Mucosa of descending colon (tissue), 3 donors: Measurements from ENCODE around the gene EPS8L3. TPM values are rescaled to one million over a fixed set of nuclear protein-coding genes. Genes with fewer than 3 reads are reported as not detected.

Experiments used
- ATAC-seq: fragments of 200-7000 bp; cut with Tn5 transposase; one replicate; pipeline ENCODE4 v1.9.1; 2020; ENCODE audit warnings: mild to moderate bottlenecking, moderate library complexity
- DNase-seq, 3 donors: peaks; one replicate each; pipeline ENCODE4 v3.0.0-alpha.2; 2020
- H3K36me3 ChIP-seq: fragments of 200-600 bp; one replicate; pipeline ENCODE4 v1.8.0; 2021; ENCODE audit warnings: low read depth, mild to moderate bottlenecking
- H3K4me1 ChIP-seq: fragments of 200-600 bp; one replicate; pipeline ENCODE4 v1.8.0; 2021; ENCODE audit warnings: low read depth, mild to moderate bottlenecking
- H3K4me3 ChIP-seq: fragments of 200-600 bp; one replicate; pipeline ENCODE4 v1.8.0; 2021; ENCODE audit warnings: mild to moderate bottlenecking
- H3K9me3 ChIP-seq: fragments of 200-600 bp; one replicate; pipeline ENCODE4 v1.8.0; 2021; ENCODE audit warnings: mild to moderate bottlenecking
- CTCF ChIP-seq: fragments of 200-600 bp; IDR thresholded peaks from one replicate; pipeline ENCODE4 v1.8.0; 2022; ENCODE audit warnings: antibody characterized with exemption, mild to moderate bottlenecking
- intact Hi-C, 2 donors: fragments of 100-400 bp; cut with DNase I in 1 of 2; cut with micrococcal nuclease in 1 of 2; formaldehyde crosslinking; loops; one replicate each; pipeline versions ENCODE4 v1.11.0 to v1.11.1; 2022; cut with DNase I, micrococcal nuclease
- total RNA-seq, 3 donors: library from RNA; stranded (reverse); fragmentation: NEBNext Ultra II Directional in 2 of 3; extraction: Animal tissue kit (Norgen Biotek cat#: 25700) in 2 of 3; gene quantifications; one replicate each; pipeline versions ENCODE4 v1.2.1 to v1.2.4, GENCODE V29; 2021 to 2023
- donor health status: DM: no; HTN: no; CAD: no; lungs with moderate emphysema.
- donor health status: DM: no; HTN: no; CAD: no.
- donor health status: DM: no; HTN: yes; CAD: no.

EPS8L3 gene
- total RNA-seq, 3 donors from 2014 or later = 211 to 539 (median 356) TPM

GRCh38 chr1:109788695-109789521 lies 25.2 kb upstream of the EPS8L3 start:
- peak; percentile 4 to 50 (median 43) for DNase-seq
- Histone ChIP-seq H3K4me1 (peaks cover 46% of the 10 kb centered on the region), H3K4me3 (no peak overlapping the region), H3K36me3 (no peaks in the 10 kb centered on the region), H3K9me3 (no peaks in the 10 kb centered on the region)
- intact Hi-C loops = no loop called here
- no peak for TF ChIP-seq CTCF
- ATAC-seq = peak; percentile 5

GRCh38 chr1:109787845-109788601 lies 24.3 kb upstream of the EPS8L3 start:
- no peak for TF ChIP-seq CTCF
- intact Hi-C loops = no loop called here
- Histone ChIP-seq H3K4me1 (peaks cover 43% of the 10 kb centered on the region), H3K4me3 (no peak overlapping the region), H3K9me3 (no peaks in the 10 kb centered on the region), H3K36me3 (no peaks in the 10 kb centered on the region)
- DNase-seq = peak; percentile 21 to 53 (median 49)
- ATAC-seq = no peak

- no peak overlapping the region for H3K4me3 ChIP-seq
- H3K4me1 ChIP-seq = peaks cover 36% of the 10 kb centered on the region
- TF ChIP-seq CTCF = no peak
- intact Hi-C loops = no loop called here
- DNase-seq (peak; percentile 16 to 40 (median 33)), ATAC-seq (peak; percentile 58)
- no peaks in the 10 kb centered on the region for H3K36me3 ChIP-seq
- H3K9me3 ChIP-seq = no peaks in the 10 kb centered on the region
Measured at GRCh38 chr1:109787211-109787844, 23.6 kb upstream of the EPS8L3 start.

GRCh38 chr1:109786531-109787021 lies 22.9 kb upstream of the EPS8L3 start:
- no peaks in the 10 kb centered on the region for H3K9me3 ChIP-seq
- peak; percentile 68 to 77 (median 71) for DNase-seq
- intact Hi-C loops = no loop called here
- H3K4me3 ChIP-seq = no peak overlapping the region
- no peaks in the 10 kb centered on the region for H3K36me3 ChIP-seq
- ATAC-seq = peak; percentile 87
- TF ChIP-seq CTCF = no peak
- peaks cover 29% of the 10 kb centered on the region for H3K4me1 ChIP-seq

GRCh38 chr1:109786112-109786480 lies 22.4 kb upstream of the EPS8L3 start:
- no peaks in the 10 kb centered on the region for H3K36me3 ChIP-seq
- intact Hi-C loops = no loop called here
- TF ChIP-seq CTCF = no peak
- DNase-seq (peak in 1 of 3 donors; percentile 19), ATAC-seq (no peak)
- no peak overlapping the region for H3K4me3 ChIP-seq
- peaks cover 29% of the 10 kb centered on the region for H3K4me1 ChIP-seq
- H3K9me3 ChIP-seq = no peaks in the 10 kb centered on the region
